Measurements from ENCODE around the gene DLGAP1. TPM values are rescaled to one million over a fixed set of nuclear protein-coding genes. Genes with fewer than 3 reads are reported as not detected.
"Not testable (repeated sequence)": the region's sequence is repeated elsewhere in the genome, so short reads cannot be mapped to it uniquely, and the experiment has no call there.

The DLGAP1 gene
- polyA plus RNA-seq, 4 donors, result 3.9 to 7.5 (median 5.2) TPM

DNA sequence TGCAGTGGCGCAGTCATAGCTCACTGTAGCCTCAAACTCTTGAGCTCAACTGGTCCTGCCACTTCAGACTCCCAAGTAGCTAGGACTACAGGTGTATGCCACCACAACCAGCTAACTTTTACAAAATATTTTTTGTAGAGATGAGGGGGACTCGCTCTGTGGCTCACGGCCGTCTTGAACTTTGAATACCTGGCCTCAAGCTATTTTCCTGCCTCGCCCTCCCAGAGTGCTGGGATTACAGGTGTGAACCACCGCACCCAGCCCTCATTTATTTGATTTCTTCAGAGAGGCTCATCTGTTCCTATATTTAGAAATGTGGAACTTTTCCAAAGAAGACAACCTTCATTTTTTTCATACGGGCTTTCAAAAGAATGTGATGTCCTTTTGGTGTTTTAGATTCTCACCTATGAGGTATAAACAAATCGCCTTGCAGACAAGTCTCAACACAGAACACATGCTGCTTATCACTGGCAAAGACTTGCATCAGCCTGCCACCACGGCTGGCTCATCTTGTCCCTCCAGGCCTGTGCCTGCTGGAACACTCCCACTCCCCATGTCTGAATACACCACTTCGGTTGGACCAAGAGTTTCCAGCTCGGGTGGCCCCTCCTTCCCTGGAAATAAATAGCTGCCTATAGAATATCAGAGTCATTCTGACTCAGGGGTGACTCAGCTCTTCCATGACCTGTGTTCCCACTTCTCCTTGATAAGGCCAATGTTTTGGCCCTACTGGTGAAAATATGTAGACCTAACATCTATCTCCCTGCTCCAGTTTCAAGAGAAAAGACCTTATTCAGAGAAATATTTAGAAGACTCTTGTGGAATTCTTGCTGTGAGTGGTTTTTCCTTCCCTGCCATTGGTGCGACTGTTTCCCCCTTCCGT is 802.5 kb downstream of the DLGAP1 start:
- DNase-seq (ENCODE audit: low read depth in 4 of 4, low spot score in 3 of 4), result peak in 1 of 4 donors; percentile 28

DNA sequence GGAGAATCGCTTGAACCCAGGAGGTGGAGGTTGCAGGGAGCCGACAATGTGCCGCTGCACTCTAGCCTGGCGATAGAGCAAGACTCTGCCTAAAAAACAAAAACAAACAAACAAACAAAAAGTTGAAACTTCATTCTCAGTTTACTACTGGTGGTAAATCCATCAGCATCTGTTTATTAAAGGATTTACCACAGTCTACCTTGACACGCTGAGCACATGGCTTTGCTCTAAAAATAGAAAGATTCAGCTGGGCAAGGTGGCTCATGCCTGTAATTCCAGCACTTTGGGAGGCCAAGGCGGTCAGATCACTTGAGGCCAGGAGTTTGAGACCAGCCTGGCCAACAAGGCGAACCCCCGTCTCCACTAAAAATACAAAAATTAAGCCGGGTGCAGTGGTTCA is 803.8 kb downstream of the DLGAP1 start:
- no peak for DNase-seq (ENCODE audit: low read depth in 4 of 4, low spot score in 3 of 4)

DNA sequence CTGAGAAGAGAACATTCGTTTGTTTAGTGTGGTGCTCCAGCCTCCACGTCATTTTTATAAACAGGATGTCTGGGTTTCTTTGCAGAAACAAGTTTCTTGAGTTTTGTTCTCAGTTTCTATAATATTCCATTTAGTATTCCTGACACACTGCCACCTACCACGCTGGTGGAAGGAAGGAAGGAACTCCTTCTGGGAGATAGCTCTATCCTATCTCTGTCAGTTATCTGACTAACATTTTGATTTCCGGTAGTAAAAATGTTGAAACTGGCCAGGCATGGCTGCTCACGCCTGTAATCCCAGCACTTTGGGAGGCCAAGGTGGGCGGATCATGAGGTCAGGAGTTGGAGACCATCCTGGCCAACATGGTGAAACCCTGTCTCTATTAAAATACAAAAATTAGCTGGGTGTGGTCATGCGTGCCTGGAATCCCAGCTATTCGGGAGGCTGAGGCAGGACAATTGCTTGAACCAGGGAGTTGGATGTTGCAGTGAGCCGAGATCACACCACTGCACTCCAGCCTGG is 804.5 kb downstream of the DLGAP1 start:
- not testable (repeated sequence) for DNase-seq (ENCODE audit: low read depth in 4 of 4, low spot score in 3 of 4)

DNA sequence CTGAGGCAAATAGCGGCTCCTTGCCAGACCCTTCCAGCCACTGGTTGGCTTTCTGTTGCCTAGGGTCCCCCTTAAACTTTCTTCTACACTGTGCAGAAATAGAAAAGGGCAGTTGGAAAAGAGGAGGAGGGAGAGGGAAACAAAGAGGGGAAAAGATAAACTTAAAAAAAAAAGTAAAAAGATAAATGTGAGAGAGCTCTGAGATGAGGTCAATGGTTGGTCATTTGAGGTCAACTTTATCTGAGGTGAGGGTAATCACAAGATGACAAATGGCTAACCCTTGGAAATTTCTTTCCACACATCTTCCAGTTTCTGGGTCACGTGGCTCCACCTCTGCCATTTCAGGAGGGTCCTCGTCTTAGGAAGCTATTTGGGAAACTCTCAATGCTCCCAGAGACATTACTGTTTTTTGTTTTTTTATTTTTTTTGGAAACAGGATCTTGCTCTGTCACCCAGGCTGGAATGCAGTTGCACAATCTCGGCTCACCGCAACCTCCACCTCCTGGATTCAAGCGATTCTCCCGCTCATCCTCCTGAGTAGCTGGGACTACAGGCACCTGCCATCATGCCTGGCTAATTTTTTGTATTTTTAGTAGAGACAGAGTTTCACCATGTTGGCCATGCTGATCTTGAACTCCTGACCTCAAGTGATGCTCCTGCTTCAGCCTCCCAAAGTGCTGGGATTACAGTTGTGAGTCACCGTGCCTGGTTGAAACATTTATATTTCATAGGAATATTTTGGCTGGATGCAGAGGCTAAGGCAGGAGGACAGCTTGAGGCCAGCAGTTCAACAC is 805.3 kb downstream of the DLGAP1 start:
- DNase-seq (ENCODE audit: low read depth in 4 of 4, low spot score in 3 of 4), result no peak

DNA sequence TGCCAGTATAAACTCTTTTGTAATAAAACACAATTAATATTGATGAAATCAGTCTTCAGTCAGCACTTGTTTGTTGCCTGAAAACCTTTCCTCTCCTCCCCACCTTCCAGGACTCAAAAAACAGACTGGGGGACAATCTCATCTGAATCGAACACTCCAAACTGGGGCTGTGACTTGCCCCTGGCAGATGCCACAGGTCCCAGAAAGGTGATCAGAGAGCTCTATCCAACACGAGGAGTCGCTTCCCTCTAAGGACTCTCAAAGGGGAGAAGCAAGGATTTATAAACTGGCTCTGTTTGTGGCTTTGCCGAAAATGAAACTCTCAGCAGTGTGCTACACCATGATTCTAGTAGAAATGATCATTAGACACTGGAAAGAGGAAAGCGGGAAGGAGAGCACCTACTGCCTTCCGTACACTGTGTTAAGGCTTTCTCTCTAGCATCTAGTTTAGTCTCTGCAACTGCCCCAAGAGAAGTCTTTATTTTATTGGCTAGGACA is 805.9 kb downstream of the DLGAP1 start:
- no peak for DNase-seq (ENCODE audit: low read depth in 4 of 4, low spot score in 3 of 4)

DNA sequence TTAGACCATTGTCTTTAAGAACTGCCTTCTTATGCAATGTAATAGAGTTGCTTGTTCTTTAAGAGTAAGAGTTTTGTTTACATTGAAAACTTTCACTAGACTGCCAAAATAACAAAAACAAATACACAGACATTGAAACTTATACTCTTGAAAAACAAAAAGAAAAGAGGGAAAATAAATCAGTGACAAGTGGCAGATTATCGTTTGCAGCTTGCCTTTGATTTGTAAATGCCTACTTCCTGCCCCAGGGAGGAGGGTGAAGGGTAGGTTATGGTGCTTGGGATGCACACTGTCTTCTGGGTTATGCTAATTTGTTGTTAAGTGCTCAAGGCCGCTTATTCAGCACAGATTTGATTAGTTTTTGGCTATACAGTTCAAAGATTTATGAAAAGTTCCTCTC is 806.5 kb downstream of the DLGAP1 start:
- DNase-seq (ENCODE audit: low read depth in 4 of 4, low spot score in 3 of 4), result no peak

DNA sequence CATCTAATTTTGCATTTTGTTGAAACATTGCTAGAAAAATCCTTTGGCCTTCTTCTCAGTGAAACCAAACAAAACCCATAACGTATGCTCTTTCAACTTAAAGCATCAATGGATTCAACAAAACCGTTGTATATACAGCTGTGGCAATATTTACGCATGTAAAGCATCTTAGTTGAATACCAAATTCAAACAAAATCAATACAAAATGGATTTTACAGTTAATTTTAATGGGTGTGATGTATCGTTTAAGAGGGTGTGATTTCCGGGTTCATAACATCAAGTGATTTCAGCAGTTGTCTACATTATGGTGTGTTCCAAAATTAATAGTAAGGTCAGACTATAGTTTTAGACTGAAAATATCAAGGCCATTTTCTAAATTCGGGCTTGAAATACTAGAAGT is 806.9 kb downstream of the DLGAP1 start:
- DNase-seq (ENCODE audit: low read depth in 4 of 4, low spot score in 3 of 4), result no peak

DNA sequence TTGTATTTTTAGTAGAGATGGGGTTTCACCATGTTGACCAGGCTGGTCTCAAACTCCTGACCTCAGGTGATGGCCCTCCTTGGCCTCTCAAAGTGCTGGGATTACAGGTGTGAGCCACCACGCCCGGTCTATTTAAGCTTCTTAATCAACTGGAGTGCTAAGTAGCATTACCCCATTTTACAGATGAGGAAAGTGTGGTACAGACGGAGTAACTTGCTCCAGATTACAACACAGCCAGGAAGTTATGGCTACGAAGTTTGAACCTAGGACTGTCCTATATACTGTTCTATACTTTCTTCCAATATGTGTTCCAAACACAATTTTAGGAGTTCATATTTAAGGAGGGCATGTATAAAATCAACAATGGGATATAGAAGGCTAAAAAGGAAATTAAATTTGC is 807.5 kb downstream of the DLGAP1 start:
- no peak for DNase-seq (ENCODE audit: low read depth in 4 of 4, low spot score in 3 of 4)

DNA sequence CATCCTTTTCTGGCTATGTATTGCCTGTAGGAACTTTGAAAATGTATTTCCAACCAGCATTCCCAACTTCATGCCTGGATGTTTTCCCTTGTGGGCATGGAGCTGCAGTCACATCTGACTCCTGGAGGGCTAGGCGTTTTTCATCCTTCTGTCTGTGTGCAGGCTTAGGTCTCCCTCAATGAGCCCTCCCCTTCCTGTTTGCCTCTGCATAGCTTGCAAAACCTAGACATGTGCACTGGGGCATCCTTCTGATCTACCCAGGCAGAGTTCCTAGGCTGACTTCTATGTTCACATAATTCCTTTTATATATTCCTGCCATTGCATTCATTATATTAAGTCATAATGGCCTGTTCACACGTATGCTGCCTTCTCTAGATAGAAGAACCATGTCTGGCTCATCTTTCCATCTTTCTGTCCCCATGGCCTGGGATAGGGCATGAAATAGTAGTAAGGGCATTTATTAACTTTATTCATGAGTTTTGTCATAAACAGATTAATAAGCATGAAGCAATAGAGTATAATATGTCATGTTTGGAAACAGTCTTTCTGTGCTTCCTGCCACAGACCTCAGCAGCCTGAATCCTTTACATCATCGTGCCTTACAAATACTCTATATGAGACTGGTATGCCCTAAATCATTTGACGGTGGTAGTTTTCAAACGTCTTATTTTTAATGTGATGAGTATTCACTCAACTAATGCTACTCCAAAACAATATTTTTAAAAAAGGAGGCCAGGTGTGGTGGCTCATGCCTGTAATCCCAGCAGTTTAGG is 809.5 kb downstream of the DLGAP1 start:
- no peak for DNase-seq (ENCODE audit: low read depth in 4 of 4, low spot score in 3 of 4)

DNA sequence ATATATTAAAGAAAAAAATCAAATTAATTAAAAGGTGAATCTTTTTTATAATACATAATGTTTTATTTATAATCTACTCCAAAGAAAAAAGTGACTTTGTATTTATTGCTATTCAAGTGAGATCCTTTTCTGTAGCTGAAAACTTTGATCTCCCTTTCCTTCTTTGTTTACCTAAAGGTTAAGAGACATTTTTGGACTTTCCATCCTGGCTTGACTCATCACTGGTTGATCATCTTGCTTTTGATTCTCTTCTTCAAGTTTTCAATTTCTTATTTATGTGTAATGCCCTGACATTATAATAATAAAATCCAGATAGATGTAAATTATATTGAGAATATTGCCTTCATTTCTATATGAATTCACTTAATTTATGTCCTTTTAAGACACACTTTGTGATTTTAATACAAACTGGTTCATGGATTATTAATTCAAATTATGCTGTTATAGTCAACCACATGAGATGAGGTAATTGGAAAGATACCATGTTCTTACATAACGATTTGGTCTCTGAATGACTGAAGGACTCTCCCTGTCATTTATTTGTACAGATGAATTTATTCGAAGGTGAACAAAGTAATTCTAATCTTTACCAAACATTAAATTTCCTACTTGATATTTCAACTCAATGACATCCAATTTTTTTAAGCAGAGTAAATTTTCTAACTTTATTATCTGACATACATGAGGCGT is 820.7 kb downstream of the DLGAP1 start:
- no peak for DNase-seq (ENCODE audit: low read depth in 4 of 4, low spot score in 3 of 4)

DNA sequence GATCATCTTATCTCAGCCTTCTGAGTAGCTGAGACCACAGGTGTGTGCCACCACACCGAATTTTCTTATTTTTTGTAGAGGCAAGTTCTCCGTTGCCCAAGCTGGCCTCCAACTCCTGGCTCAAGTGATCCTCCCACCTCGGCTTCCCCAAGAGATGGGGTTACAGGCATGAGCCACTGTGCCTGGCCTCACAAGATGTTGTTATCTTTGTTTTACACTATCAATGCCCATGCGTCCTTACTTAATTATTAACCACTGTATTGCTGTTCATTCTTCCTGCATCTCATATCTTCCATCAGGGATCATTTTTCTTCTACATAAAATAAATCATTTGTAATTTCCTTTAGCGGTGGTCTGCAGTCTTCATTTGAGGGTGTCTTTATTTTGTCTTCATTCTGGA is 823.2 kb downstream of the DLGAP1 start:
- no peak for DNase-seq (ENCODE audit: low read depth in 4 of 4, low spot score in 3 of 4)

DNA sequence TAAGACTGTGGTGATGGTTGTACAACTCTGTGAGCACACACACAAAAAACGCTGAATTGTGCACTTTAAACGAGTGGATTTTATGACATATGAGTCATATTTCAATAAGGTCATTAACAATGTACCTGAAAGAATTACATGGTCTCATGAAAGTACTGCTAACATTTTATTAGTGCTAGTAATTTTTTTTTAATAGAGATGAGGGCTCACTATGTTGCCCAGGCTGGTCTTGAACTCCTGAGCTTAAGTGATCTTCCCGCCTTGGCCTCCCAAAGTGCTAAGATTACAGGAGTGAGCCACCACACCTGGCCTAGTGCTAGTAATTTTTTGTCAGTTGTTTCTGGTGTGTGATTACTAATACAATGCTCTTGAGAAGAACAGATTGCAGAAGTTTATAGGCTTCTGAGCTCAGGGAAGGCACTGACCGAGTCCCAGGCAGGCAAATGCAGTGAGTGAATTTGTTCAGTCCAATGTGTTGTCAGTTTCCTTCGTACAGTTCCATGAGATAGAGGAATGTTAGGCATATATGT is 828.1 kb downstream of the DLGAP1 start:
- DNase-seq (ENCODE audit: low read depth in 4 of 4, low spot score in 3 of 4), result no peak

DNA sequence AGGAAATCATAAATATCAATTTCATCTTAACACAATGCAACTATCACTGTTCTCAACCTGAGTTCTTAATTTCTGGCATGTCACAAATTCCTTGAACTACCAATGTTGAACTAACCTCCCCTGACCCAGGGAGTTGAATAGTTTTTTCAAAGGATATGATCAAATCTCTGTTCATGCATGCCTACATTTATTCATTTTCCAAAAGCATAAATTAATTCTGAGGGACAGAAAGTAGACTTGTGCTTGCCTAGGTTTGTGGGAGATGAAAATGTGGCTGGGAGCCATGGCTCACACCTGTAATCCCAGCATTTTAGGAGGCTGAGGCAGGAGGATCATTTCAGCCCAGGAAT is 829.4 kb downstream of the DLGAP1 start:
- no peak for DNase-seq (ENCODE audit: low read depth in 4 of 4, low spot score in 3 of 4)

DNA sequence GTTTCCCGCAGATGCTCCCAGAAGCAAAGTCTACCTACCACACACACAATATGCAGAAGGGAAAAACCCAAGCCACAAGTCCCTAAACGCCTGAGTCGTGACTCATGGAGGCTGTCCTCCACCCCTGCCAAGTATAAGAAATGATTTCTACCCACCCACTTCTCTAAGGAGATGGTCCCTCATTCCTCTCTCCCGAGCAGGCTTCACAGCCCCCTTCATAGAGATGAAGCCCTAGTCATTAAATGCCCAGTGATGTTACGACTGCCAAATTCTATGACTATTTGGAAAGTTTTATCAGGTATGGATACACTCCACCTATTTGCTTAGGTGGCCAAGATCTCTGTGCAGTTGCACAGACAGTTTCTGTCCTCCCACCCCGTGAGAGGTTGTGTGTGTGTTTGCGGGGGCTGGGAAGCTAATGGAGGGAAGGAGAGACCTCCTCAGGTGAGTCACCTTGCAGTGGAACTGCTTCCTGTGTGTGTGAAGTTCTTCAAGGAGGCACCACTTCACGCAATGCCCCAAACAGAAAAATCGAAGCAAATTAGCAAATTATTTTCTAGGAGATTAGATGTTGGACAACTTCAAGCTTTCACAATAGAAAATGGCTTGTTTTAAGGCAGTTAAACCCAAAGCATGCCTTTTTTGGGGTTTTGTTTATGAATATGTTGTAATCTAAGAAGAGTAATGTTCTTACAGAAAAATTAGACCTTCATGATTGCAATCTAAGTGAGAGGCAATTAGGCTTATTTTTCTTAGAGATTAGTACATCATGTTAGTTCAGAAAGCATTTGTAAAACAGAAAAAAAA is 830.0 kb downstream of the DLGAP1 start:
- DNase-seq (ENCODE audit: low read depth in 4 of 4, low spot score in 3 of 4), result no peak

DNA sequence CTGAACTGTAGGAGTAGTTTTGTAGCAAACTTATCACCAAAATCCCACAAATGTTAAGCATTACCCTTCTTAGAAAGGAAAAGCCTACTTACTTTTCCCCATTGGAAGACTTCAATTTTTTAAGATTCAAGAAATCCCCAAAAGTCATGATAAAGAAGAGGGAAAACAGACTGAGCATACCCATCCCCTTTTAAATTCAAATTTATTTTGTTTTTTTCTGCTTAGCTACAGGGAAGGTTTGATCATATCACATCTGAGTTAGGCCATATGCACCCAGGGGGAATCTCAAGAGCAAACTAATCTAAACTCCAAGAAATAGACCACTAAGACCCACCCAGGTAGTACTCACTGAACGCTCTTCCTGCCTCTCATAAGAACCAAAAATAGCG is 830.6 kb downstream of the DLGAP1 start:
- DNase-seq (ENCODE audit: low read depth in 4 of 4, low spot score in 3 of 4), result no peak

DNA sequence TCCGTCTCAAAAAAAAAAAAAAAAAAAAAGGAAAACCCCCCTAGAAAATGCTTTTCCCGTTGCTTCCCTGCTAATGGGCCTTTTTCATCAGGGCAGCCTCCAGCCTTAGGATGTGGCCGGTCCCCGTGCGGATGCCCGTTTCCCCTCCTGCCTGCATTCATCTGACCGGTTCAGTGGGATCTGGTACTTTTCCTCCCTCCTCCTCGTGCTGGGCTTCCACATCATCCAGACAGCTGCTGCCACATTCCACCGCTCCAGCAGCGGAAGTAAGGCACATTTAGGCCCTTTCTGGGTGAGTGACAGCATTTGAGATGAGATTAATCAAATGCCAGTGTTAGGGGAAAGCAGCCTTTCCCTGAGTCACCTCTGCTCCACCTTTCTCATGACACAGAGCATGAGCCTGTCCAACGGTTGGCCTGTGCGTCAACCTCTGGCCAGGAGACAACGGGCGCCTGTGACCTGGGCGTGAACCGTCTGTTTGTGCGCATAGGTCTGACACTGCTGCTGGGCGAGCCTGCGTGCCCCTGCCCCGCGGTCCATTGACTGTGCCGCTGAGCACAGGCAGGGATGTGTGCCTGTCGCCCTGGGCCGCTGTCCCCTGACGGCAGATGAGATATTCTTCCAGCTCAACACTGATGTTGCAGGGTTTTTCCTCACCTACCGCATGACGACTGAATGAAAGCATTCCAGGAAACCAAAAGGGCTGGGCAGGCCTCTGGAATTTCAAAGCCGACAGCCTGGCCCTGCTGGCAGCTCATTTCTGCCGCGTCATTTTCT is 831.1 kb downstream of the DLGAP1 start:
- peak in 1 of 4 donors; percentile 54 for DNase-seq (ENCODE audit: low read depth in 4 of 4, low spot score in 3 of 4)

DNA sequence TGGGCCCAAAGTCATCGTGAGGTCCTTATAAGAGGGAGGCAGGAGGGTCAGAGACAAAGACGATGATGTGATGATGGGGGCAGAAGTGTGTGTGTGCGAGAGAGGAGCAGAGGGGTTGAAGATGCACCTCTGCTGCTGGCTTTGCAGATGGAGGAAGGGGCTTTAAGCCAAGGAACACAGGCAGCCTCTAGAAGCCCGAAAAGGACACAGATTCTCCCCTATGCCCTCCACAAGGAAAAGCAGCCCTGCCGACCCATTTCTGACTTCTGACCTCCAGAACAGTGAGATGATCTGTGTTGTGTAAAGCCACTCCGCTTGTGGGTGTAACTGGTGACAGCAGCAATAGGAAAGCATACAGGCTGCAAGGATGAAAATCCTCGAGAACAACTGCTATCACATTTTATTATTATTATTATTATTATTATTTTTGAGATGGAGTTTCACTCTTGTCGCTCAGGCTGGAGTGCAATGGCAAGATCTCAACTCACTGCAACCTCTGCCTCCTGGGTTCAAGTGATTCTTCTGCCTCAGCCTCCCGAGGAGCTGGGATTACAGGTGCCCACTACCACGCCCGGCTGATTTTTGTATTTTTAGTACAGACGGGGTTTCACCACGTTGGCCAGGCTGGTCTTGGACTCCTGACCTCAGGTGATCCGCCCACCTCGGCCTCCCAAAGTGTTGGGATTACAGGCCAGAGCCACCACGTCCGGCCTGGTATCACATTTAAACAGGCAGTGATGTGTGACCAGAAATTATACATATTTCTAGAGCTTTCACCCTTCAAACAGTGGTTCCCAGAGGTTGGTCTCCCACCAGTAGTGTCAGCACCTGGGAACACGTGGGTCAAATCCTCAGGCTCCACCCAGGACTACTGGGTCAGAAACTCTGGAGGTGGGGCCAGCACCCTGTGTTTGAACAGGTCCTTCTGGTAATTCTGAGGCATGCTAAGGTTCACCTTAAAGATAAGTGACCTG is 834.7 kb downstream of the DLGAP1 start:
- DNase-seq (ENCODE audit: low read depth in 4 of 4, low spot score in 3 of 4), result no peak
